C4-2B (cell line): ENCODE data around the gene SLIT2.

Experiments
- H3K27ac ChIP-seq: fragments of 450-650 bp; 2 replicates; pipeline ENCODE4 v1.5.1; 2017
- ZFX ChIP-seq: fragments of 450-650 bp; IDR thresholded peaks from 2 replicates; pipeline ENCODE4 v1.6.1; 2017
- TF ChIP-seq, protein P1 (sequence below): fragments of 450-650 bp; conservative IDR thresholded peaks from 2 replicates; pipeline ENCODE4 v1.5.1; 2017; ENCODE audit warnings: mild to moderate bottlenecking

Gene SLIT2

DNA sequence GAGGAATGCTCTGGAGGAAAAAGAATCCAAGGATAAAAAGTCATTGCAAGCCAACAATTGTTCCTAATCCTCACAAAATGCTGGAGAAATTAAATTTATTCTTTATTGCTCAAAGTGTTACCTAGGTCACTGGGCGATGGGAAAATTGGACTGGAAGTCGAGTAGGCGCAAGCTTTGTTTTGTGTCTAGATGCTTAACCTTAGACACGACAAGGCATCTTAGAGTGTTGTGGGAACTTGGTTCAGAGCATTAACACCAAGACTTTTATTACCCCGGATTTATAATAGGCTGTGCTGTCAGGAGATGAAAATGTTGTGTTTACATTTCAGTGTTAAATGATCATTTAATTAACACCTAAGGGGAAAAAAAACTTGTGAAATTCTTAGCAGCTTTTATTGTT, 25.1 kb downstream of the SLIT2 start:
- H3K27ac ChIP-seq: no peak overlapping the region
- TF ChIP-seq ZFX: no peak
- TF ChIP-seq, protein P1, sequence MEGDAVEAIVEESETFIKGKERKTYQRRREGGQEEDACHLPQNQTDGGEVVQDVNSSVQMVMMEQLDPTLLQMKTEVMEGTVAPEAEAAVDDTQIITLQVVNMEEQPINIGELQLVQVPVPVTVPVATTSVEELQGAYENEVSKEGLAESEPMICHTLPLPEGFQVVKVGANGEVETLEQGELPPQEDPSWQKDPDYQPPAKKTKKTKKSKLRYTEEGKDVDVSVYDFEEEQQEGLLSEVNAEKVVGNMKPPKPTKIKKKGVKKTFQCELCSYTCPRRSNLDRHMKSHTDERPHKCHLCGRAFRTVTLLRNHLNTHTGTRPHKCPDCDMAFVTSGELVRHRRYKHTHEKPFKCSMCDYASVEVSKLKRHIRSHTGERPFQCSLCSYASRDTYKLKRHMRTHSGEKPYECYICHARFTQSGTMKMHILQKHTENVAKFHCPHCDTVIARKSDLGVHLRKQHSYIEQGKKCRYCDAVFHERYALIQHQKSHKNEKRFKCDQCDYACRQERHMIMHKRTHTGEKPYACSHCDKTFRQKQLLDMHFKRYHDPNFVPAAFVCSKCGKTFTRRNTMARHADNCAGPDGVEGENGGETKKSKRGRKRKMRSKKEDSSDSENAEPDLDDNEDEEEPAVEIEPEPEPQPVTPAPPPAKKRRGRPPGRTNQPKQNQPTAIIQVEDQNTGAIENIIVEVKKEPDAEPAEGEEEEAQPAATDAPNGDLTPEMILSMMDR: no peak

DNA sequence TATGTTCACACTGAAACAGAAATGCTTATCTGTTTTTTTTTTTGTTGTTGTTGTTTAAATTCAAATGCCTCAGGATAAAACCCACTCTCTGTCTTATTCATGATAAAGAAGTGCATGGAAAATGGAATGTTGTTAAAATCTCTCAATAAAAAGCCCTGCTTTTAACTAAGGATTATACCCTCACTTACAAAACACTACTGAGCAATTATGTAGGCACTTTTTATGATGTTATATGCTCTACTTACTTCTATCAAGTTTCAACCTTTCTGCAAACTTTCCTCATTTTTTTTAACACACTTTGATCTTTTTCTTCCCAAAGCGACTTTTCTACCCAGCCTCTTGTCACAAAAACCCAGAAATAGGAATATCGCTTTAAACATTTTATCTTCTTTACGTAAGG, 26.5 kb downstream of the SLIT2 start:
- H3K27ac ChIP-seq: no peak overlapping the region
- TF ChIP-seq, protein P1: no peak
- no peak for TF ChIP-seq ZFX

DNA sequence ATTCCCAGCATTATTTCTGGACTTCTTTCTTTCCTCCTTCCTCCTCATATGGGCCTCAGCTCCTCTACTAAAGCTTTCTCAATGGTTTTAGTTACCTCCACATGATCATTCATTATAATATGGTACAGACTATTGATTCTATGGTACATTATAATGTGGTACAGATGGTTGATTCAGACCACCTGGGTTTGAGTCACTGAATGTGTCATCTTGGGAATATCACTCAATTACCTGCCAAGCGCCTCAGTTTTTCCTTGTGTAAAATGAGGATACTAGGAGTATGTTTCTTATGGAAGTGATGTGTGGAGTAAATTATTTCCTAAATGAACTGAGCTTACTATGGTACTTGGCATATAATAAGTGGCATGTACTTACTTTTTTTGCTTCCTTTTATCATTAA, 27.7 kb downstream of the SLIT2 start:
- TF ChIP-seq ZFX: no peak

DNA sequence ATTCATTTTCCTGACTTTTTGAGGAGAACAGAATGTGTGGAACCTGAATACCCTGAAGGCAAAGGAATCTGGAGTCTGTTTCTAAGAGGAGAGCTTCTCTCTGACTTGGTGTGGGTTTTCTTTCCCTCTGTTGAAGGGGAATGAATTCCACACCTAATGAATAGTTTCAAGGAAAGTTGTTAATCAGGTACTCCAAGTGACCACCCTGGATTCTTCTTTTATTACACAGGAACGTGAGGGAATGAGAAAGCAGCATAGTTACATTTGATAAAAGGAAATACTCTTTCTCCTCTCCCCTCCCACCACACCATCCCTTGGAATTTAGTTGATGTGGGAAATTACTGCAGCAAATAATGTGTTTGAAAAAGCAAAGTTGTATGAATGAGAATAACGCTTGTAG, 29.7 kb downstream of the SLIT2 start:
- TF ChIP-seq ZFX: no peak
- TF ChIP-seq, protein P1: no peak
- H3K27ac ChIP-seq: no peak overlapping the region

More for the DNA sequence above, 27.7 kb downstream of the SLIT2 start:
- no peak overlapping the region for H3K27ac ChIP-seq

DNA sequence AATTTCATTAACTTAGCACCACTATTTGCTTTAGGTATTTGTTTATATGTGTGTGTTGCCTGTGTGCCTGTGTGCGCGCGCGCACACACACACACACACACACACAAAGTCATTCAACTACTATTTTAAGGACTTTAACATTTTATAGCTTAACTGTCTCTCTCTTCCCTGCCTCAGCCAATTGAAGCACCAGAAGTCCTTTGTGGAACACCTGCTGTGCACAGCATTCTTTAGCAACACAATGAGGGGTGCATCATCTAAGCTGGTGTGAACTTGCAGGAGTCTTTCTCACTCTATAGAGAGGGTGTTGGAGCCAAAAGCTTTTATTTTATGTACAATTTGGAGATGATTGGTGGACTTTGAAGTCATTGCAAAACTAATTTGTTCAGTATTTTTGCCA, 31.3 kb downstream of the SLIT2 start:
- H3K27ac ChIP-seq: no peak overlapping the region
- TF ChIP-seq, protein P1: no peak
- no peak for TF ChIP-seq ZFX

DNA sequence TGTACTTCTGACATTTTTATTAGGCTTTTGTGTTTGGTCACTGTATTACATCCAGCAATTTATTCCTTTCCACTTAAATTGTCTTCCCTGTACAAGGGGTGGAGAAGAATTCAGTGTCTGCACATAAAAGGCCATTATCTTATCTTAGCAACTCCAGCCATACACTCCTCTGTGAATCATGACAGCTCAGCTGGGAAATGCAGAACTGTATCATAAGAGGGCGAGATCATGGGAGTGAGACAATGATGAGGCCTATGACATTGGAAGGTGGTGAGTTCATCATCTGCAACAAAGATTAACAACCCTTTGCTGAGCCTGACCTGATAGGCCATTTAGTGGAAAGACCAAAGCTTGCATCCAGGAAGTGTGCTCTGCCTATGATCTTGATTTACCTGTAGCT, 33.3 kb downstream of the SLIT2 start:
- no peak overlapping the region for H3K27ac ChIP-seq
- TF ChIP-seq, protein P1: no peak
- TF ChIP-seq ZFX: no peak

DNA sequence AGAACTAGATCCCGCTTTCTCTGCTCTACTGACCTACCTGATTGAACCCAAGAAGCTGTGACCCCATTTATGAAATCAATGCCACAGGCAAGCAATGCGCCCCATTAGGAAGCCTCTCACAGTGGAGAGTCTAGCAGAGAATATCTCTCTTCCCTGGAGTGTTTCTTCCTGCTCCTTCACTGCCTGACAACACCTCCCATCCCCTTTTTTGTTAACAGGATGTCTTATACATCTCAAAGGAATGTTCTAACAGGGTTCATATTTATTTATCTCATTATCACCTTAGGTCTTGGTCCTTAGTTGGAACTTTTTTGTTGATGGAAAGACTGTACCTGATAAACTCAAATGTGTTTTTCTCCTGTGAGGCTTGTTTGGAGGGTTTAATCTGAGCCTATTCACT, 35.5 kb downstream of the SLIT2 start:
- TF ChIP-seq, protein P1: no peak
- TF ChIP-seq ZFX: no peak
- H3K27ac ChIP-seq: no peak overlapping the region

DNA sequence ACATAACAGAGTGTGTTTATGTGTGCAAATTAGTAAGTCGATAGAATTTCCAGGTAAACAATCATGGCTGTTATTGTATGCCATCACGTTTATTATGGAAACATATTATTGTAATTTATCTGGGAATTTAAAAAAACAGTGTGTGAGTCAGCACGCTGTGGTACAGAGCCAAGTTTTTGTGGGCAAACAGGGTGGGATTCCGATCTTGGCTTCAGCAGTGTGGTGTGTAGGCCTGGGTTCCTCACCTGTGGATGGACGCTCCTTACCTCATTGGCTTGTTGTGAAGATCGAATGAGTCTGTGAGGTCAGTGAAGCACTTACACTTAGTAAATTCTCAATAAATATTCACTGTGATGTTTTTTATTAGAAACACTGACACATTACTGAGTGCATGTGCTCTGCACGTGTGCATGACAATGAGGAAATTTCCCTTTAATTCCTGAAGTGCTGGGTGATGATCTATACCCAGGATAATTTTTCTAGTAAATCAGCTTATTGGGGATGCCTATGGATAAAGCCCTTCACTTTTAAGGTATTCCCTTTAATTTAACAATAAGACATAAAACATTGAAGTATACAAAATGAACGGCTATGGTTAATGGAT, 36.4 kb downstream of the SLIT2 start:
- no peak for TF ChIP-seq ZFX
- TF ChIP-seq, protein P1: no peak

More for the DNA sequence above, 36.4 kb downstream of the SLIT2 start:
- H3K27ac ChIP-seq: no peak overlapping the region
